ENCODE results near the gene PTBP1. TPM values are rescaled to one million over a fixed set of nuclear protein-coding genes. Genes with fewer than 3 reads are reported as not detected.

PTBP1 gene
- total and polyA plus RNA-seq, 2 of the 13 experiments (the other 11 are each of a cell fraction or from before 2014, with no cell fraction given): 195 to 288 TPM

GRCh38 chr19:788983-789700 is 8.1 kb upstream of the PTBP1 start (continued):
- TF ChIP-seq PREB (CRISPR knock-in tag; IDR thresholded peaks at IDR 0.05) (no peak), ZNF331 (CRISPR knock-in tag; IDR thresholded peaks at IDR 0.05) (no peak; the same call in 1 of the 2 replicates), ZNF7 (CRISPR knock-in tag; IDR thresholded peaks at IDR 0.05) (no peak), THAP8 (CRISPR knock-in tag; IDR thresholded peaks at IDR 0.05; ENCODE audit: borderline replicate concordance) (no peak), HBP1 (CRISPR knock-in tag; IDR thresholded peaks at IDR 0.05; ENCODE audit: low read depth) (peak; percentile 76), HNF4G (IDR thresholded peaks at IDR 0.05; ENCODE audit: borderline replicate concordance, low read depth, low read length) (no peak), HNF4G (CRISPR knock-in tag; IDR thresholded peaks at IDR 0.05; ENCODE audit: borderline replicate concordance, low read depth) (peak; percentile 46; the same call in 1 of the 2 replicates), E2F5 (CRISPR knock-in tag; conservative IDR thresholded peaks at IDR 0.05) (no peak), RFX5 (IDR thresholded peaks at IDR 0.05; ENCODE audit: low read depth, low read length) (no peak), UBTF (CRISPR knock-in tag; IDR thresholded peaks at IDR 0.05) (peak; percentile 83), IKZF4 (CRISPR knock-in tag; IDR thresholded peaks at IDR 0.05; ENCODE audit: borderline replicate concordance, low read depth, not compliant biosample characterization) (no peak), ATF3 (CRISPR knock-in tag; IDR thresholded peaks at IDR 0.05) (0 out of 2 replicates have a peak, but pooled peaks have one; percentile 6), MAF1 (CRISPR knock-in tag; IDR thresholded peaks at IDR 0.05; ENCODE audit: borderline replicate concordance) (no peak)
- TF ChIP-seq, protein P1, sequence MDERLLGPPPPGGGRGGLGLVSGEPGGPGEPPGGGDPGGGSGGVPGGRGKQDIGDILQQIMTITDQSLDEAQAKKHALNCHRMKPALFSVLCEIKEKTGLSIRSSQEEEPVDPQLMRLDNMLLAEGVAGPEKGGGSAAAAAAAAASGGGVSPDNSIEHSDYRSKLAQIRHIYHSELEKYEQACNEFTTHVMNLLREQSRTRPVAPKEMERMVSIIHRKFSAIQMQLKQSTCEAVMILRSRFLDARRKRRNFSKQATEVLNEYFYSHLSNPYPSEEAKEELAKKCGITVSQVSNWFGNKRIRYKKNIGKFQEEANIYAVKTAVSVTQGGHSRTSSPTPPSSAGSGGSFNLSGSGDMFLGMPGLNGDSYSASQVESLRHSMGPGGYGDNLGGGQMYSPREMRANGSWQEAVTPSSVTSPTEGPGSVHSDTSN (CRISPR knock-in tag; IDR thresholded peaks at IDR 0.05): no peak
- TF ChIP-seq, protein P2, sequence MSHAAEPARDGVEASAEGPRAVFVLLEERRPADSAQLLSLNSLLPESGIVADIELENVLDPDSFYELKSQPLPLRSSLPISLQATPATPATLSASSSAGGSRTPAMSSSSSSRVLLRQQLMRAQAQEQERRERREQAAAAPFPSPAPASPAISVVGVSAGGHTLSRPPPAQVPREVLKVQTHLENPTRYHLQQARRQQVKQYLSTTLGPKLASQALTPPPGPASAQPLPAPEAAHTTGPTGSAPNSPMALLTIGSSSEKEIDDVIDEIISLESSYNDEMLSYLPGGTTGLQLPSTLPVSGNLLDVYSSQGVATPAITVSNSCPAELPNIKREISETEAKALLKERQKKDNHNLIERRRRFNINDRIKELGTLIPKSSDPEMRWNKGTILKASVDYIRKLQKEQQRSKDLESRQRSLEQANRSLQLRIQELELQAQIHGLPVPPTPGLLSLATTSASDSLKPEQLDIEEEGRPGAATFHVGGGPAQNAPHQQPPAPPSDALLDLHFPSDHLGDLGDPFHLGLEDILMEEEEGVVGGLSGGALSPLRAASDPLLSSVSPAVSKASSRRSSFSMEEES (CRISPR knock-in tag; IDR thresholded peaks at IDR 0.05): no peak
